HG03565 (cell line): ENCODE measurements around the gene CASZ1.

ENCODE experiments used
- ATAC-seq: cut with Tn5 transposase; IDR thresholded peaks from one replicate; pipeline ENCODE4 v1.9.1; 2021; ENCODE audit warnings: mild to moderate bottlenecking, moderate library complexity; ENCODE audit not compliant: unreplicated experiment

Gene CASZ1

DNA sequence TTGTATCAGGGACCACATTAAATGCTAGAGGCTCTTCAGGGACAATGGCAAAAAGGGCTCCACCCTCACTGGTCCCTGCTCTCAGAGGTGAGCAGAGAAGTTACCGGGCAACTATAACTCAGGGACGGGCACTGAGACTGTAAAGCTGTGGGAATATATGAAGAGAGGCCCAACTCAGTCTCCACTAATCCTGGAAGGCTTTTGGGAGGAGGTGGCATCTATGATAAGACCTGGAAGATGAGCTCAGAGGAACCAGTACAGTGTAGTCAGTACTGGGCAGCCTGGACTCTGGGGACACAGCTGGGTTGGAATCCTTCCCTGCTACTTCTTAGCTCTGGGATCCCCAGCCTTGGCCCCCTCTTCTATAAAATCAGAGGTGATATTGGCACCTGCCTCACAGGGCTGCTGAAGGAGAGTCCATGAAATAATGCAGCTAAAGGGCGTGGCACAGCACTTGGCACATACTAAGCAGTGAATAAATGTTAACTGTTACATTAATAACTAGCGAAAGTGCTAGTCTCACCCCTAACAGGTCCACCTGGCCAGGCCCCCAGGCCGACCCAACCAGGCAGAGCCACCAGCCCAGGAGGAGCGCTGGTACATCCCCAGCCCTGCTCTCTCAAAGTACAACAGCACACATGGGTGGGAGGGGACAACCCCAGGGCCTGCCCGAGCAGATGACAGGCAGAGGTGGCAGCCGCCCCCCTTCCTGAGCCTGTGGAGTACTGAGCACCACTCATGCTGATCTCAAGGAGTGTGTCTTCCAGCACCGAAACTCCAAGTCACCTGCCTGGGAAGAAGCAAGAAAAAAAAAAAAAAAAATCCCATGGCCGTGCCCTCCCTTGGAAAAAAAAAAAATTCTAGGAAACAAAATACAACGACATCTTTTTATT is 62.7 kb downstream of the CASZ1 start:
- ATAC-seq, result no peak

DNA sequence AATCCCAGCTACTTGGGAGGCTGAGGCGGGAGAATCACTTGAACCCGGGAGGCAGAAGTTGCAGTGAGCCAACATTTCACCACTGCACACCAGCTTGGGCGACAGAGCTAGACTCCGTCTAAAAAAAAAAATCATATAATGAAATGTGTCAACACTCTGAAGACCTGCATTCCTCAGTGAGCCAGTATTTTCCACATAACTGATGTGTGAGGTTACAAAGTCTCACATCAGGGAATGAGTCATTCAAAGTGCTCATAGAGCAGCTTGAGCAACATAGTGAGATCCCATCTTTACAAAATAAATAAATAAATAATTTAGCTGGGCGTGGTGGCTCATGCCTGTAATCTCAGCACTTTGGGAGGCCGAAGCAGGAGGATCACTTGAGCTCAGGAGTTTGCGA is 65.5 kb downstream of the CASZ1 start:
- no peak for ATAC-seq

DNA sequence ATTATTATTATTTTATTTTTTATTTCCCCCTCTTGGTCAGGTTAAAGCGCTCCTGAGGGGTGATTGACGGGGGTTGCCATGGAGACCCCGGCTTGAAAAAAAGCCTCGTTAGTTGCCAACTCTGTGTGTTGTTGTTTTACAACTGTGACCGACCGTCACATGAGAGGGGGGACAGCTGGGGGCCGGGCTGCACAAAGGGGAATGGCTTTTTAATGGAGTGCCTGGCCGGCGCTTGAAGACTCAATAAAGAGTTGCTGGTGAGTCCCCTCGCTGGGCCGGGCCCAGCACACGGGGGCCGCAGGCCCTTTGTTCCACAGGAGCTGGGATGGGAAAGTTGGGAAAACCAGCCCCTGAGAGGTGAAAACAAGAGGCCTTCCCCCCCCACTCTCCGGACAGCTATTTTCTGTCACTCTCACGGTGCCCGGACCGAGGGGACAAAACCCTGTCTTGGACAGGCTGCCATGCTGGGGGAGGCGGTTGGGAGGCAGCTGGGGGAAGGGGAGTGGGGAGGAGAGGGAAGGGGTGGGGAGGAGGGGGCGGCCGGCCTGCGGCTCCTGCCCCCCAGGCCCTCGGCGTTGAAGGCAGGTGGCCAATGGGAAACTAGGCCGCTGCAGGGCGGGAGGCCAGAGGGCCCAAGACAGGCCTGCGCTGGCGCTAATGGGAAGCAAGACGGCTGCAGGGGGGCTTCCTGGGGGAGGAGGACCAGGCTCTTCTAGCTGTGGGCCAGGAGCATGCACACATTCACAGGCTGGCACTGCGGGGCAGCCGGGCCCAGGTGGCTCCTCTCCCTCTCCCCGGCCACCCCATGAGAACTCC is 67.6 kb downstream of the CASZ1 start:
- no peak for ATAC-seq

DNA sequence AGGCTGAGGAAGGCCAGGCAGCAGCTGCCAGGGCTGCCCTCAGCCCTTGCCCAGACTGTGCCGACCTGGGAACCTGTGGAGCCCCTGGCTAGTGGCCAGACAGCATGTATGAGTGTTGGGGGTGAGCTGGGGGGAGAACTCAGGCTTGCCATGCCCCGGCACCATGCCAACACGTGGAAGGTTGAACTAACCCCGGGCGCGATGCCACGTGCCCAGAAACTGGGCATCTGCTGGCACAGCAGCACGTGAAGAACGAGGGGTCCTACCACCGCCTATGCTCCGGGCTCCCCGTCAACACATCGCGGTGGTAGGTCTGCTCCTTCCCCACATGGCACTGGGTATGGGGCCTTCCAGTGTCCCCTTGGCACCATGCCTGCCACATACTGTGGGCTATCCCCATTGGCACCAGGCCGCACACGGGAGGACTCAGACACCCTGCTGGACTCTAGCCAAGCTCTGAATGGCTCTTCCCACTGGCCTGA is 68.7 kb downstream of the CASZ1 start:
- no peak for ATAC-seq

DNA sequence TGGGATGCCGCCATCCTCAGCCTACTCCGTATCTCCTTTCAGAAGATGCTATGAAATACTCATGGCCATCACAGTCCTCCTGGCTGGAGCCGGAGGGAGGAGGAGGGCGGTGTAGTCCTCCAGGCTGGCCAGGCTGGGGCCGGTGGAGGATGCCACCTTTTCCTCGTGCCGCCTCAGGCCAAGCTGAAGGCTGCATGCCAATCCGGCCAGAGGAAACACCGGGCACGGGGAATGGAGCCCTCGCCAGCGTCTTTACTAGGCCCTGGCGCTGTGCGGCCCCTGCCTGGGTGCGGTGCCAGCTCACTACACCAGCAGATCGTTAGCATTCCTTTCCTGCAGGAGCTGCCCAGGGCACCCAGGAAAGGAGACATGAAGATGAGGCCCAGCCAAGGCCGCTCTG is 70.1 kb downstream of the CASZ1 start:
- ATAC-seq, result no peak

DNA sequence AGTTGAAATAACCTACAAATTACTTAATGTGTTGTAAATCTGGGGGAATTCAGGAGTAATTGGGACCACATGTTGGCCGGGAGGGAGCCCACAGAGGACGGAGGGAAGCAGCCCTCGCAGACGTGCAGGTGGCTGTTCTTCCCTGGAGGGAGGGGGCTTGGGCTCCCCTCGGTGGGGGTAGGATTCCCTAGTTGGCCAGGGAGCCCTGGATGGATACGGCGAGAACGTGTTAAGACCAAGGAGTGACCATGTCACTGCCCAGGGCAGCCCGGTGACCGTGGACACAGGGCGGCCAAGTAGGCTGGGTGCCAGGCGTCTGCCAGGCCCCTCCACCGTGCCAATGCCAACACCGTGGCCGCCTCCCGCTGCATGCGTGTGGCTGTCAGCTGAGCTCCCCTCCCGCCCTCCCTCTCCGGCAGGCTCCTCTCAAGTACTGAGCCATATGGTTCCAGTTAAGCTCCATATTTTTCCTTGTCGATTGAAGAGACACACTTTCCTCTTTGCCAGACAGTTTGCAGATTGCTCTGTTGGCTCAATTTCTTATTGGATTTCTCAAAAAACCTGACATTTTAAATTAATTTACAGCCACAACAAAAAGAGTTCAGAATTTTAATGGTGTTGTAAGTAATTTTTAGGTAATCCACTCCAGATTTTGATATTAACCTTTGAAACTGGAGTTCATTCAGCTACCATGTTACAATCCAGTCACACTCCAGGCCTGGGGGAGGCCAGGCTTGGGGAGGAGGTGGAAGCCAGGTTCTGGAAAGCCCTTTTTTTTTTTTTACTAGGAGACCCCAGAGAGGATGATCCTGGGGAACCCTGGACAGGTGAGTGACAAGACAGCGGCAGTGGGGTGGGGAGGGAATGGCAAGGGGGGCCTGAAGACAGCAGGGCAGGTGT is 71.2 kb downstream of the CASZ1 start:
- ATAC-seq, result no peak

DNA sequence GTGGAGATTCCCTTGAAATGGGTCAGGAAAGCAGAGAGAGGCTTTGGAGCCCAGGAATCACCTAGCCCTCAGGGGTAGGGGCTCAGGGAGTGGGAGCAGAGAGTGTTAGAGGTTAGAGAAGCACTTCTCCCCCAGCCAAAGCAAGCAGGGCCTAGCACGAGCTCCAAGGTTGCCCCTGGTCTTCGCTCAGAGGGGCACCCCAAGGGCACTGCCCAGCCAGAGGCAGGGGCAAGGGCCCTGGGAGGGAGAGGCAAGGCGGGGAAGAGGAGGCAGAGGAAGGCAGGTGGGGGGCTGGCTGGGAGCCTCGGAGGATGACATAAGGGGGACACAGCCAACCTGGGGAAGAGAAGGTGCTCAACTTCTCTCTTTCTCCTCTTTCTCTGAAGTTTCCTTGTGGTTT is 71.9 kb downstream of the CASZ1 start:
- no peak for ATAC-seq

DNA sequence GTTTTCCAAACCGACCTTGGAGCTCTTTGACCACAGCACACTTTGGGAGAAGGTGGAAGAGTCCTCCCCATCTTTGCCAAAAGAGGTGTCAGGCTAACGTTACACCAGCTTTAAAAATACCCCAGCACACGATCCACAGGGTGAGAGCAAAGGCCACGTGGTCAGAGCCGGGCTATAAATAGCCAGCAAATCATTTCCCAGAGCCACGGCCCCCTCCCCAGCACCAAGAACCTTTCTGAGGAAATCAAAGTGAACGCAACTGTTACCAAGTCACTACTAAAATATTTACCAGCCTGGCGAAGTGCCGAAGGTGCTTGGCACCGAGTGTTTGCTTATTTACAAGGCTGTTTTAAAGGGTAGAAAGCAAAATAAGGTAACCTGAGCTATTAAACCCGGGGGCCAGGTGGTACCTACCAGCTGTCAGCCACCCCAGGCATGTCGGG is 72.4 kb downstream of the CASZ1 start:
- ATAC-seq, result no peak

DNA sequence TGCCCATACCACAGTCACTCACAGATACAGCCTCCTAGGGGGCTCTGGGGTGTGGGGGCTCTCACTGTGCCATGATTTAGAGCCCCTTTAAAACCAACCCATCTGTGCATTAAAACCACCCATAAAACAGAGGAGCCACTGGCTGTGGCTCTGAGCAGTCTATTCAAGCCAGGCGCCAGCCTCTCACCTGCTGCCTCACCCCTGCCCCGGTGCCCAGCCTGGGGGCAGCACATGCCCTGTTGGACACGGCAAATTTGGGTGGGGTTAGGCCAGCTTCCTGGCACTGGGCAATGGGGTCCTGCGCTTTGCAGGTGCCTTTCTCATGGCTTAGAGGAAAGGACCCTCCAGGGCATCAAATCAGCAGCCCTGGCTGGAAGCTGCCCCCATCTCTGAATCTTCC is 73.1 kb downstream of the CASZ1 start:
- ATAC-seq, result no peak

DNA sequence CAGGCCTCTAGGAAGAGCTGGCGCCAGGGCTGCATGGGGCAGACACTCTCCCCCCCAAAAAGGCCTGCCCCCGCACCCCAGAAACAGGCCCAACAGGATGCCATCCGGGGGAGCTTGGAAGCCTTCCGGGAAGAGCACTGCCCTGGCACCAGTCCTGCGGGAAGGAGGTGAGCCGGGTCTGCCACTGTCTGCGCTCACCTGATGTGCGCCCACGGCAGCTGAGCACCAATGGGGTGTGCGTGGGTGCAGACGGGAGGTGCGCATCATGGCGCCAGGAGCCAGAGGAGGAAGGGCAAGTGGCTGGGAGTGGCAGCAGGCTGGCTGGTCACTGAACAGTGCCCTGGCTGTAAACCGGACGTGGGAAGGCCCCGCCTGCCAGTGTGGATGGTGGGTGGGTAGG is 73.6 kb downstream of the CASZ1 start:
- ATAC-seq, result no peak

DNA sequence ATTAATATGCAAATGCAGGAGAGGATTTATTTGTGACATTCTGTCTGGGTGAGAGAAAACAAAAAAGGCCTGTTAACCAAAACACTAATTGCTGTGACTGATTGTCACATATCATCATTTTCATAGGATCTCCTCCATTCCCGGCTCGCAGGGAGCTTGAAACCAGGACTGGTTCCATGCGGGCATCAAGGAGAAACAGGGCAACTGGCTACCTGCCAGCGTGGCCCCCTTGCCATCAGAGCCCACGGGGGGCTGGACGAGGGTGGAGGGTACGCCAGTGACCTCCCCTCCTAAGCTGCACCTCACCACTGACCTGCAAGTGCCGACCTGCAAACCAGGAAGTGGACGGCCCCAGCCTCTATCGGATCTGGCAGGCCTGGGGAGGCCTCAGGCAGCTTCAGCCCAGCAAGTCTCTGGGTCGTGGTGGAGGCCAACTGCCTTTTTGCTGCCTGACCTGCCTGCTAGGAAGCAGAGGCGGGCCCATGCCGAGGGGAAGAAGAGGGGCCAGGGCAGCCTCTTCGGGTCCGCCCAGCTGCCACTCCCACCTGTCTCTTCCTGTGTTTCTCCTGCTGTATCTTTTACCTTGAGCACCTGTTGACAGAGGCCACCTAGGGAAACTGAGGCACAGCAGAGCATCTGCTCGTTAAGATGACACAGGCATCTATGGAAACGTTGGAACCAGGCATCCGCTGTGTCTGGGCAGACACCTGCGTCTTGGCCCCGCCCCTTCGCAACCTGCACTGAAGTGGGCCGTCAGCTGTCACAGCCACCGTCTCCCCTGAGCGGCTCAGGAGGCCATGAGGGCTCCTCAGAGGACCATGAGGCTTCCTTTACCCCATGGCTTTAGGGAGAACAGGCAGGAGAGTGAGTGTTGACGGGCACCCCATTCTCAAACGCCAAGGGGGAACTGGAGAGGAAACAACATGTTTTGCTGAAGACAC is 74.8 kb downstream of the CASZ1 start:
- no peak for ATAC-seq

DNA sequence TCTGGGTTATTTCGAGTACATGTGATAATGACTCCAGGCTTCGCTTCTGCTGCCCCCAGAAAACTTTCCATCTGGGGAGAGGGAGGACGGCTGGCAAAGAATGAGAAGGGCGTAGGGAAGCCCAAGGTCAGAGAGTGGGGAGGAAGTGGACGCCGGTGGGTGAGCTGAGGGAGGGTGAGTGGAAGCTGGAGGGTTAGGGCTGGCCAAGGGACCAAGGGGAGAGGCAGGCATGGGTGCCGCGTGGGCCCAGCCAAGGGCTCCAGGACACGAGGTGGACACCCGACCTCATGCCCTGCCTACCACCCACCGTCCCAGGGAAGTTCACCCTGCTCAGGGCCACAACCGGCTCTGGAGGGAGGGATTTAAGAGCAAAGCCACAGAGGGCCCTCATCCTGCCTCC is 75.8 kb downstream of the CASZ1 start:
- no peak for ATAC-seq

DNA sequence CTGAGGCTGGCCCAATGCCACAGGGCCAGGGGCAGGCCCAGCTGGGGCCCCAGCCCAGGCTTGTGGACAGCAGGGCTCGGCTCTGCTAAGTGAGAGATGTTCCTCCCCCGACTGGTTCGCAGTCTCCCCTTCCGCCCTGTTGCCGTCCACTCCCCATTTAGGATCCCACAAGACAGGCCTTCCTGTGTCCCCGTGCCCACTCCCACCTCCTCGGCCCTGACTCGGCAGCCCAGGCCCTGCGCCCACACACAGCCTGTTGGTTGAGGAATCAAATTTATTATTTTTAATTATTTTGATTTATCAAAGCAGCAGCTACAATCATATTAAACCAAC is 78.4 kb downstream of the CASZ1 start:
- no peak for ATAC-seq

DNA sequence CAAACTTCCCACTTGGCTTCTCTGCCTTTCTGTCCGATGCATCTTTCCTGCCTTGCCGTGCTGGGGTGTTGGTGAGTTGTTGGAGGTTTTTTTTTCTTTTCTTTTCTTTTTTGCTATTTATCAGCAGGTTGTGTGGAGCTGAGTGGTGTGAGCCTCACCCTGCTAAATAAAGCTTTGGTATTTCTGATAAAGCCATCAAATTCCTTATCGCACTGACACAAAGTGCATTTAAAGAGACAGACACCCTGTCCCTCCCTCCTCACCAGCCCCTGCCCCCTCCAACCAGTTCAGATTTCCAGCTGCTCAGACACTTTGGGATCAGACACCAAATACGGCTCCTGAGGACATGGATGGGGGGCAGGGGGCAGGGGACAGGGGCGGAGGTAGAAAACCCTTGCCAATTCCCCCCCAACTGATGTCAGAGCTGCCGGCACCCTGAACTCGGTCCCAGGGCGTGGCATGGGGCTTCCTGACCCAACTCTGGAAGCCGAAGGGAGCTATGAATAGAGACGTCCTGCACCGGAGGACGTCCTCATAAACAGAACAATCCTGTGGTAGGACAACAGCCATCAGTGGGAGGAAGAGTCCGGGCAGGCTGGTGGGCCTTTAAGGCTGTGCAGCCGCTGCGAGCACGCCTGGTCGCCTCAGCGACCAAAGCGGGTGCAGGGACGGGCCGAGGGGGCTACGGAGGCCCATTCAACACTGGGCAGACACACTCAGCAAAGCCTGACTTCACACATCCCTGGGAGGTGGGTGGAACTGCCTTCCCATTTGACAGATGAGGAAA is 79.0 kb downstream of the CASZ1 start:
- no peak for ATAC-seq

DNA sequence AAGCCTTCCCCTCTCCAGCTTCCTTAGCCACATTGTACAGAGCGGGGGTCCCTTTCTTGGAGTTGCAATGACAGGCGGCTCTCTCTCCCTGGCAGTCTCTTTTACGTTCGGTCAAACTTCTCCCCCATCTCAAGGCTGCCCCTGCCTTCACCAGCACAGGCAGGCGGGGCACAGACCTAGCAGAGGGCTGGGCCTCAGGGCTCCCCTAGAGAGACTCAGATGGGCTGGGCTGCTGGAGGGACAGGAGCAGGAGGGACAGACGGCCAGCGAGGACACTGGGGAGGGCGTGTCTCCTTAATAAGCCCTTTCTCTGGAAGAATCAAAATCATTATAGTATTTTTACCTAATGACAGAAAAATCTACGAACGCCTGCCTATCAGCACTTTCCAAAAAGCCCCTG is 79.6 kb downstream of the CASZ1 start:
- no peak for ATAC-seq

DNA sequence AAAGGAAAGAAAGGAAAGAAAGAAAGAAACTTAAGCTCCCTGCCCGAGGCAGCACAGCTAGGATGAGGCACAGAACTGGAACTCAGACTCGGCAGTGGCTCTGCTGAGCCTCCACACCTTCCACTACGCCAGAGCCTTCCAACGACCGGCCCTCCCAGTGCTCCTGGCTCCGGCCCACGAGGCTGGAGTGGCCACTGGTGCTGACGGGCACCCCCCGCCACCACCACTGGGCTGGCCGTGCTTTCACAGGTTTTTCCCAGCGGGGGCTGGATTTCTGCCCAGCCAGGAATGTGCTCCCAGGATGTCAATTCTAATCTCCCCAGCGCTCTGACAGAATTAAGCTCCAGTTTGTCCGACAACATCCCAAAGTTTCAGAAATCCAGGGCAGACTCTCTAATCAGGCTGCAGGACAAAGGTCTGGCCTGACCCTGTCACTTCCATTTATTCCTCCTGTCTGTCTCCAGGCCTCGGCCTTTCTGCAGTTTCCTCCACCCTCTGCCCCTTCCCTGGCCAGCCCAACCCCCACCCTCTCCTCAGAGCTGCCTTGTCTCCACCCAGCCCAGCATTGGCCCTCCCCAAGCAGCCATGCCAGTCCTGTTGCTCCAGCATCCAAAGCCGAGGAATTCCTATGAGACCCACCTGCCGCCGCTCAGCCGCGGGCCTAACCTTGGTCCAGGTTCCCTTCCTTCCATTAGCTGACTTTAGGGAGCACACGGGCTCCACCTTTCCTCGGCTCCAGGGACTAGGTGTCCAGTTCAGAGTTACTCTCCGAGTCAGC is 81.9 kb downstream of the CASZ1 start:
- no peak for ATAC-seq

DNA sequence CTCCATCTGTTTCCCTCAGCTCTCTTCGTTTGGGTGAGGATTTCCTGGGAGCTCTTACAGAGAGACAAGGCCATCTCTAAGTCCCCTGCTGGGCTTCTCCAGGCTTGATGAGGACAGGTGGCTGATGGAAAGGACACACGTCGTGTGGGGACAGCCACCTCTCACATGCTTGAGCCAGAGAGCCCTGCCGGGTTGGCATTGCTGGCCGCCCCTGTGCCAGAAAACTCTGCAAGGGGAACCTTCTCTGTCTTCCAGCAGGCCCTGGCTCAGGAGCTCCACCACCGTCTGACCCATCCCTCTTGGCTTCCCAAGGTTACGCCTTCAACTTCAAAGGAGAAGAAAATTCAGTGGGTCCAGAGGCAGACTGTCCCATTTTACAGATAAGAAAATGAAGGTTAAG is 82.8 kb downstream of the CASZ1 start:
- ATAC-seq, result no peak

DNA sequence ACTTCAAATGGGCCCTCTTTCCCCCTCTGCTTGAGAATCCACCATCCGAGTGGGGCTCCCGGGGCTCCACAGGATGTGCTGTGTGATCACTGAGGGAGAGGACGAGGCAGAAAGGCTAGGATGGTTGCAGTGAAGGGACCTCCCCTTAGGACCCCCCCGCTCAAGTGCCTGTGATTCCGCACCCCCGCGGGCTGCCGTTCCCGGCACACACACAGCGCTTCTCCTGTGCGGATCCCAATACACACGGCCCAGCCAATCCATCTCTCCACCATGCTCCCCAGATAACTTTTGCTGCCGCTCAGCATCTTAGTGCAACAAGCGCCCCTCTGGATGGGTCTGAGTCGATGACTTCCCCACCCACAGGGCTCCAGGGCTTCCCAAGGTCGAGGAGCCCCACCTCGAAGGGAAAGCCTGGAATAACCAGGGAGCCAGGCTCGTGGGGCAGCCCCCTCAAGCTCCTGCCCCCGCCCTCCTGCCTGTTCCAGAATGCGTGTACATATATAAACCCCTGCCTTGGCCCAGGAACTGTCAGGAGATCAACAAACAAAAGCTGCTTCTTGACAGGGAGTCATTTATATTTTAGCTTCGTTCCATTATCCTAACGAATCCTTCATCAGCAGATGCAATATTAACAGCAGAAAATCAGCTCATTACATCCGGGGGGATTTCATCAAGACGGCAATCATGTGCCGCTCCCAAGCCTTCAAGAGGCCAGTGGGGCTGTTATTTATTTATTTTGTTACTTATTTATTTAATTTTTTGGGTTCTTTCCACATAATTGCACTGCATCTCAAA is 83.7 kb downstream of the CASZ1 start:
- no peak for ATAC-seq
